CD4-positive, alpha-beta T cell treated with Interferon gamma for 1 hour (primary cell): Measurements from ENCODE around the gene DOLPP1.
A peak's percentile ranks its signal among the peaks of the same experiment; 100 is the strongest.

Source experiments
- DNase-seq: peaks from one replicate; pipeline ENCODE4 v3.0.0-alpha.2; 2020

Gene DOLPP1

GRCh38 chr9:129068110-129068509 is 12.8 kb upstream of the DOLPP1 start:
- no peak for DNase-seq

DNA sequence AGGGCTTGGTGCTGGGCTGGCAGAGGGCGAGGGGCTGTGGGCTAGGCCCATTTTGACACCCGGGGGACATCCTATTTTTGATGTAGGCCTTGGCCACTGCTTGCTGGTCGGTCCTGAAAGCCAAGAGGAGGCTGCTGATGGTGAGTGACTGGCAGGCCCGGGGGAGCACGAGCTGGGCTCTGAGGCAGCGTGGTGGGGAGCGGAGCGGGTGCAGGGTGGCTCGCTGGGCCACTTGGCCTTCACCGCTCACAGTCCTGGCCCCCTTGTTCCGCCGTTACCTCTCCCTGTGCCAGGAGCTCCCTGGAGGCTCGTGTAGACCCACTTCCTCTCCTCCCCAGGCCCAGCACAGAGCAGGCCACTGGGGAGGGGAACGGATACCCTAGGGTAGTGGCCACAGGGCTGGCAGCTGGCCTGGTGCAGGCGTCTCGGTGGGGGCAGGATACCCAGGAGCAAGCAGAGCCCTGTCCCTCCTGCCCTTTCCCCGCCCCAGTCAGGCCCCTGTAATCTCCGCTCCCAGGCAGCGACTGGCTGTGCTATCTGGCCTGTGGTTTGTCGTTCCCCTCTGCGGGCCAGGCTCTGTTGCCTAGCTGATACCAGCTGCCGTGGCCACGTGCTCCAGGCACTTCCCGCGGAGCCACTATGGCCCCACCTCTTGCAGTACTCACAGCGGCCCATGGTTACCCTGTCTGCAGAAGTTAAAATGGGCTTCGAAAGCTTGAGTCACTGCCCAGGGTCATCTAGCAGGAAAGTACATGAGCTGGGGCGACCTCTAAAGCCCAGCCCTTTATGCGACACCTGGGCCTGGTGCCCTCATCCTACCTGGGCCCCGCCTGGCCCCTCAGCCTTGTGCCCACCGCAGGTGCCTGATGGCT is 11.7 kb upstream of the DOLPP1 start:
- peak; percentile 75 for DNase-seq

- DNase-seq: no peak
These were observed 10.9 kb upstream of the DOLPP1 start for GRCh38 chr9:129069862-129070641.

GRCh38 chr9:129070696-129071525 is 10.0 kb upstream of the DOLPP1 start:
- DNase-seq: no peak

GRCh38 chr9:129071526-129072126 is 9.3 kb upstream of the DOLPP1 start:
- no peak for DNase-seq

- no peak for DNase-seq
These were observed 8.7 kb upstream of the DOLPP1 start for GRCh38 chr9:129072171-129072570.

DNA sequence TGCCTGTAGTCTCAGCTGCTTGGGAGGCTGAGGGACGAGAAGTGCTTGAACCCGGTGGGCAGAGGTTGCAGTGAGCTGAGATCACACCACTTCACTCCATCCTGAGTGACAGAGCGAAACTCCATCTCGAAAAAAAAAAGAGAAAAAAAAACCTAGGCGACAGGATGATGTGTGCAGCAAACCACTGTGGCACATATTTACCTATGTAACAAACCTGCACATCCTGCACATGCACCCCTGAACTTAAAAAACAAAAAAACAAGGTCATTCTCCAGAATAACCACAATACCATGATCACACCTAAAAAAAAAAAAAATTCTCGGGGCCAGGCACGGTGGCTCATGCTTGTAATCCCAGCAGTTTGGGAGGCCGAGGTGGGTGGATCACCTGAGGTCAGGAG is 7.5 kb upstream of the DOLPP1 start:
- DNase-seq: no peak

DNA sequence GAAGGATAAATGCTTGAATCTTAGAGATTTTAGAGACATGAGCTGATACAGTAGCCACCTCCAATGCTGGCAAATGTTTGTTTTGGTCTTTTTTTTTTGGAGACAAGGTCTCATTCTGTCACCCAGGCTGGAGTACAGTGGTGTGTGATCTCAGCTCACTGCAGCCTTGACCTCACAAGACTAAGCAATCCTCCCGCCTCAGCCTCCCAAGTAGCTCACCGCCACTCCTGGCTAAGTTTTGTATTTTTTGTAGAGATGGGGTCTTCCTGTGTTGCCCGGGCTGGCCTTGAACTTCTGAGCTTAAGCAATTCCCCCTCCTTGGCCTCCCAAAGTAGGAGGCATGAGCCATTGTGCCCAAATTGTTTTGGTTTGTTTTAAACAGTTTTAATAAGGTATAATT is 6.8 kb upstream of the DOLPP1 start:
- DNase-seq: no peak

- DNase-seq: no peak
These were observed 4.8 kb upstream of the DOLPP1 start for GRCh38 chr9:129075996-129076639.

DNA sequence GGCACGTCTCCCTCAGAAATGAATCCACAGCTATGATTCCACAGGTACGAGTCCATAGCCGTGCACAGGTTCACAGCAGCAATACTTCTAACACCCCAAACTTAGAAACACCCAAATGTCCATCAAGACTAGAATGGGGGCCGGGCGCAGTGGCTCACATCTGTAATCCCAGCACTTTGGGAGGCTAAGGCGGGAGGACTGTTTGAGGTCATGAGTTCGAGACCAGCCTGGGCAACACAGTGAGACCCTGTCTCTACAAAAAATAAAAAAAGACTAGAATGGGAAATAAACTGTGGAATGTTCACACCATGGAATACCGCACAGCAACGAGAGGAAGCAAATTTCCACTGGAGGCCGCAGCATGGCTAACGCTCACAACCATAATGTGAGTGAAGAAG is 4.3 kb upstream of the DOLPP1 start:
- DNase-seq: no peak

- DNase-seq: no peak
These were observed 3.7 kb upstream of the DOLPP1 start for GRCh38 chr9:129077236-129077635.

DNA sequence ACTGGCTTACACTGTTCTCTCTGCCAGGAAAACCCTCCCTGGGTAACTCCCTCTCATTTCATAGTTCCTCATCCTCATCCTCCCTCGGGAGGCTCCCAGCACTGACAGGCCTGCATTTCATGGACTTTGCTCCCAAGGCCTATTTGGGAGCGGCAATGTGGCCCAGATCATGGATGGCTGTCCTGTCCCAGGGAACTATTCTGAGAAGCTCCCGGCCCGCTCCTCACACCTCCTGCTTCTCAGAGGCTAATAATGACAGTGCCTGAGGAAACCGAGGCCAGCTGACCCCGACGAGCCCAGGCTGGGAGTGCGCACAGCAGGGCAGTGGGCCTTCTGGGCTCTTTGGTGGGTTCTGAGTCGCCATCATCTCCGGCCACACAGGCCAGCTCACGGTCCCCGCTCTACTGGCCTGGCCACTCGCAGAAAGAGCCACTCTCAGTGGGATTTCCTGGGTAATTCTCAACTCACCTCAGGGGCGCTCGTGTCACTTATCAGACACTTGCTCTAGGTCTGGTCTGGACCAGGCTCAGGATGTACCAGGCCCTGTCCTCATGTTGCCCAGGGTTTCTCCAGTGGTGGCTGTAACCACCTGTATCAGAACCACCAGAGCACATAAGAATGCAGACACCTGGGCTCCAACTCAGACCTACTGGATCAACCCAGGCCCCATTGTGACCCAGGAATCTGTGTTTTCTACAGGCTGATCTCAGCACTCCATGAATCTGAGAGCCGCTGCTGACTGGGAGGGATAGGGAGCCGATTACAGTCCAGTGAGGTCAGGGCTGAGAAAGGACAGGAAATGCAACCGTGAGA is 2.0 kb upstream of the DOLPP1 start:
- no peak for DNase-seq

- DNase-seq: no peak
These were observed 1.1 kb upstream of the DOLPP1 start for GRCh38 chr9:129079829-129080228.

GRCh38 chr9:129080298-129080600 is 662 bp upstream of the DOLPP1 start:
- no peak for DNase-seq

GRCh38 chr9:129081388-129081904 is 535 bp downstream of the DOLPP1 start:
- DNase-seq: no peak

DNA sequence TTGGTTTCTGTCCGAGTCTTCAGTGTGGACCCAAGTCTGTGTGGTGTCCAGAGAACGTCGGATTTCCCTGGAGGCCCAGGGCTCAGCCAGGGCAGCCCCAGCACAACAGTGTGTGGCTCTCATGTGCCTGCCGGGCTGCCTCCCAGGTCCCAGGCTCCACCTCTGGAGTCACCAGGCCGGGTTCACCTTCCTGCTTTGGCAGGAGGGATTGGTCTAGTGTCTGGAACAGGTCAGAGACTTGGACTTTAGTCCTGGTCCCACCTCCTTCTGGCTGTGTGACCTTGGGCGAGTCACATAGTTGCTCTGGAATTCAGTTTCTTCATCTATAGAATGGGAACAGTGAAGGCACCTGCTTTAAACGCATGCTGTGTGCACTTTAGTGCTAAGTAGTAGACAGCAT is 3.2 kb downstream of the DOLPP1 start:
- no peak for DNase-seq

- no peak for DNase-seq
These were observed 8.3 kb downstream of the DOLPP1 start for GRCh38 chr9:129089246-129089645.

DNA sequence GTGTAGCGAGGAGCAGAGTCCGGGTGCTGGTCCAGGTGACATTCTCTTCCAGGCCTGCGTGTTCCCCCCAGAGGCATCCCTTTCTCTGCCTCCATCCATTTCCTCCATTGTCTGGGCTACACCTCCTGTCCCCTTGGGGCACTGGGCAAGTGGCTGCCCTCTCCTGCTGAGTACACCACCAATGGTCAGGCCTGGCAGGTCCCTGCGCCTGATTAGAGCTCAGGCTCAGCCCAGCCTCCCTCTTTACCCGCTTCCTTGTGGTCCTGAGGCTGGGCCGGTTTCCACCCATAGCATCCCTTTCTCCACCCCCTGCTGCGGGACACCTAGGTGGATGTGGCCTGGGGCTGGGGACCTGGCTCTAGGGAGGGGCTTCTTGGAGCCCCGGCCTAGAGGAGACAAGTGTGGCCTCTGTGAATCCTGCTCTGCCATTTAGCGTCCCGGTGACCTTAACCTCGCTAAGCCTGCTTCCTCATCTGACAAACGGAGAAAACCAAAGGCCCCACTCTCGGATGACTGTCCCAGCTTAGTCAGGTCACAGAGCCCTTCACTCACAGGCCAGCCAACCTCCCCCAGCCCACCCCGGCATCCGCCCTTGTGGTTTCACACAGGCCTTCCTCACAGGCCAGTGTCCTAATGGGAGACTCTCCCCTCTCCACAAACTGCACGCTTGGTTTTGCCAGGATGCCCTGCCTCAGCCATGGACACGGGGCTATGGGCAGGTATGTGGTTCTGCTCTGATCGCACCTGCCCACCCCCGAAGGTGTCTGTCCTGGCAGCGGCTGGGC is 12.9 kb downstream of the DOLPP1 start:
- no peak for DNase-seq

GRCh38 chr9:129094387-129095169 is 13.7 kb downstream of the DOLPP1 start:
- DNase-seq: no peak
